Measurements from ENCODE around the gene LRCH1. TPM values are rescaled to one million over a fixed set of nuclear protein-coding genes. Genes with fewer than 3 reads are reported as not detected.

The LRCH1 gene
- polyA plus RNA-seq, 5 donors = 20.3 to 30.2 (median 28.7) TPM

- no peak for DNase-seq
These were observed 61.6 kb downstream of the LRCH1 start for GRCh38 chr13:46614582-46614981.

- DNase-seq = peak; percentile 52 to 55
These were observed 63.0 kb downstream of the LRCH1 start for GRCh38 chr13:46615888-46616531.

- DNase-seq = peak; percentile 58 to 72
These were observed 64.3 kb downstream of the LRCH1 start for GRCh38 chr13:46617229-46617721.

GRCh38 chr13:46617885-46618284 is 64.9 kb downstream of the LRCH1 start:
- DNase-seq = no peak

GRCh38 chr13:46618694-46619254 is 65.8 kb downstream of the LRCH1 start:
- DNase-seq = no peak

- DNase-seq = no peak
These were observed 67.1 kb downstream of the LRCH1 start for GRCh38 chr13:46620029-46620428.

- DNase-seq = no peak
These were observed 67.5 kb downstream of the LRCH1 start for GRCh38 chr13:46620471-46620870.

GRCh38 chr13:46621133-46621532 is 68.2 kb downstream of the LRCH1 start:
- no peak for DNase-seq

- no peak for DNase-seq
These were observed 69.0 kb downstream of the LRCH1 start for GRCh38 chr13:46621792-46622629.

- DNase-seq = peak; percentile 55 to 66
These were observed 69.8 kb downstream of the LRCH1 start for GRCh38 chr13:46622630-46623256.

GRCh38 chr13:46624353-46624752 is 71.4 kb downstream of the LRCH1 start:
- DNase-seq = no peak

GRCh38 chr13:46624821-46625220 is 71.9 kb downstream of the LRCH1 start:
- DNase-seq = no peak

- DNase-seq = no peak
These were observed 74.5 kb downstream of the LRCH1 start for GRCh38 chr13:46627462-46627861.

GRCh38 chr13:46628622-46629365 is 75.8 kb downstream of the LRCH1 start:
- no peak for DNase-seq

- no peak for DNase-seq
These were observed 76.9 kb downstream of the LRCH1 start for GRCh38 chr13:46629811-46630413.

GRCh38 chr13:46630431-46631178 is 77.6 kb downstream of the LRCH1 start:
- DNase-seq = no peak

- DNase-seq = no peak
These were observed 78.2 kb downstream of the LRCH1 start for GRCh38 chr13:46631179-46631542.

GRCh38 chr13:46632176-46632575 is 79.2 kb downstream of the LRCH1 start:
- DNase-seq = no peak

- DNase-seq = no peak
These were observed 80.4 kb downstream of the LRCH1 start for GRCh38 chr13:46633416-46633815.

GRCh38 chr13:46636451-46636850 is 83.5 kb downstream of the LRCH1 start:
- no peak for DNase-seq

Data from right lung (tissue), 5 donors.